Endodermal cell (in vitro differentiated cells): ENCODE measurements around the gene ODF2. TPM values are rescaled to one million over a fixed set of nuclear protein-coding genes. Genes with fewer than 3 reads are reported as not detected.
A peak's percentile ranks its signal among the peaks of the same experiment; 100 is the strongest.

Source experiments
- DNase-seq: peaks from one replicate; pipeline ENCODE4 v3.0.0-alpha.2; 2017
- H3K27ac ChIP-seq: 2 replicates; pipeline ENCODE4 v1.5.1; 2013; ENCODE audit warnings: mild to moderate bottlenecking, low read depth, low read length, moderate library complexity
- H3K27me3 ChIP-seq: 2 replicates; pipeline ENCODE4 v1.6.1; 2013; ENCODE audit warnings: mild to moderate bottlenecking, low read length, moderate library complexity; ENCODE audit not compliant: insufficient read depth, control insufficient read depth, poor library complexity, severe bottlenecking
- H3K36me3 ChIP-seq: 2 replicates; pipeline ENCODE4 v1.7.0; 2013; ENCODE audit warnings: mild to moderate bottlenecking, low read length, moderate library complexity; ENCODE audit not compliant: control insufficient read depth, insufficient read depth
- H3K4me1 ChIP-seq: one replicate; pipeline ENCODE4 v1.7.0; 2013; ENCODE audit warnings: low read length; ENCODE audit not compliant: control insufficient read depth, insufficient read depth
- H3K4me3 ChIP-seq: 2 replicates; pipeline ENCODE4 v1.5.1; 2013; ENCODE audit warnings: mild to moderate bottlenecking, low read length, moderate library complexity
- H3K9ac ChIP-seq: 2 replicates; pipeline ENCODE4 v1.6.1; 2013; ENCODE audit warnings: mild to moderate bottlenecking, low read length, moderate library complexity; ENCODE audit not compliant: poor library complexity, severe bottlenecking; ENCODE audit errors: extremely low read depth
- H3K9me3 ChIP-seq: 2 replicates; pipeline ENCODE4 v1.6.1; 2013; ENCODE audit warnings: mild to moderate bottlenecking, low read length, moderate library complexity; ENCODE audit not compliant: control insufficient read depth
- H3K27ac Mint-ChIP-seq: 2 replicates; pipeline ENCODE4 v1.8.0; 2020; ENCODE audit warnings: mixed read lengths
- H3K27me3 Mint-ChIP-seq: 2 replicates; pipeline ENCODE4 v1.8.0; 2021; ENCODE audit warnings: mild to moderate bottlenecking, mixed read lengths; ENCODE audit not compliant: insufficient read depth
- H3K36me3 Mint-ChIP-seq: 2 replicates; pipeline ENCODE4 v1.8.0; 2020; ENCODE audit warnings: low read depth, mixed read lengths
- H3K4me1 Mint-ChIP-seq: 2 replicates; pipeline ENCODE4 v1.8.0; 2020; ENCODE audit warnings: mixed read lengths
- H3K4me3 Mint-ChIP-seq: 2 replicates; pipeline ENCODE4 v1.8.0; 2020; ENCODE audit warnings: mild to moderate bottlenecking, moderate library complexity, mixed read lengths
- H3K9me3 Mint-ChIP-seq: 2 replicates; pipeline ENCODE4 v1.8.0; 2020; ENCODE audit warnings: mild to moderate bottlenecking, mixed read lengths
- WGBS, 2 experiments: methylation state at CpG; one replicate each; pipeline versions ENCODE4 v1.1.5 to v1.1.7; 2013; ENCODE audit warnings: missing lambda C conversion rate in 2 of 2, mixed read lengths in 1 of 2; ENCODE audit not compliant: insufficient coverage in 1 of 2, insufficient read length in 1 of 2; 5-methylcytosine and 5-hydroxymethylcytosine counted together
- total RNA-seq, 2 donors: library from RNA; stranded (reverse); fragmentation: NEBNext Ultra II Directional in 1 of 2; extraction: Animal tissue kit (Norgen Biotek cat#: 25700) in 1 of 2; gene quantifications; 2 replicates in 1 of 2; 3 replicates in 1 of 2; pipeline ENCODE4 v1.2.1, GENCODE V29; 2021
- TF ChIP-seq, protein P1 (sequence below): fragments of 200-600 bp; sonication (generic); conservative IDR thresholded peaks from 2 replicates; pipeline ENCODE4 v1.5.0; 2021; ENCODE audit warnings: antibody characterized with exemption, mild to moderate bottlenecking

The ODF2 gene
- total RNA-seq, 2 donors from 2014 or later, result 34.5 to 48.7 TPM

DNA sequence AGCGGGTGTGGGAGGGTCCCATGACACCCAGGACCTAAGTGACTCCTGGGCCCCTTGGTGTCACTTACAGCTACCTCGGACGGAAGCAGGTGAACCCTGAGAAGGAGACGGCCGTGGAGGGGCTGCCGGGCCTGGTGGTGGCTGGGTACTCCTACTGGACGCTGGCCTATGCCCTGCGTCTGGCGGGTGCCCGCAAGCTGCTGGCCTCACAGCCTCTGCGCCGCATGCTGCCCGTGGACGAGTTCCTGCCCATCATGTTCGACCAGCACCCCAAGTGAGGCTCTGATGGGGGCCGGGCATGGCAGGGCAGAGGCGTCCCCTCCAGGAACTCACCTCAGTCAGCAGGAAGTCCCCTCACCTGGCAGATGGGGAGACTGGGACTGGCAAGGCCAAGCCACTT is 21.5 kb upstream of the ODF2 start:
- no peaks in the 10 kb centered on the region for H3K36me3 ChIP-seq
- no peaks in the 10 kb centered on the region for H3K27me3 ChIP-seq
- 92 to 98% methylated on average over 15 to 17 of the region's 17 CpGs for WGBS, 2 experiments
- H3K9me3 ChIP-seq, result no peaks in the 10 kb centered on the region
- H3K36me3 Mint-ChIP-seq, result peaks cover 2% of the 10 kb centered on the region
- H3K9me3 Mint-ChIP-seq, result no peaks in the 10 kb centered on the region
- H3K27ac ChIP-seq, result no peak overlapping the region
- no peak overlapping the region for H3K27ac Mint-ChIP-seq
- TF ChIP-seq, protein P1, sequence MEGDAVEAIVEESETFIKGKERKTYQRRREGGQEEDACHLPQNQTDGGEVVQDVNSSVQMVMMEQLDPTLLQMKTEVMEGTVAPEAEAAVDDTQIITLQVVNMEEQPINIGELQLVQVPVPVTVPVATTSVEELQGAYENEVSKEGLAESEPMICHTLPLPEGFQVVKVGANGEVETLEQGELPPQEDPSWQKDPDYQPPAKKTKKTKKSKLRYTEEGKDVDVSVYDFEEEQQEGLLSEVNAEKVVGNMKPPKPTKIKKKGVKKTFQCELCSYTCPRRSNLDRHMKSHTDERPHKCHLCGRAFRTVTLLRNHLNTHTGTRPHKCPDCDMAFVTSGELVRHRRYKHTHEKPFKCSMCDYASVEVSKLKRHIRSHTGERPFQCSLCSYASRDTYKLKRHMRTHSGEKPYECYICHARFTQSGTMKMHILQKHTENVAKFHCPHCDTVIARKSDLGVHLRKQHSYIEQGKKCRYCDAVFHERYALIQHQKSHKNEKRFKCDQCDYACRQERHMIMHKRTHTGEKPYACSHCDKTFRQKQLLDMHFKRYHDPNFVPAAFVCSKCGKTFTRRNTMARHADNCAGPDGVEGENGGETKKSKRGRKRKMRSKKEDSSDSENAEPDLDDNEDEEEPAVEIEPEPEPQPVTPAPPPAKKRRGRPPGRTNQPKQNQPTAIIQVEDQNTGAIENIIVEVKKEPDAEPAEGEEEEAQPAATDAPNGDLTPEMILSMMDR, result no peak
- H3K27me3 Mint-ChIP-seq, result no peaks in the 10 kb centered on the region
- no peaks in the 10 kb centered on the region for H3K4me1 ChIP-seq
- no peaks in the 10 kb centered on the region for H3K4me1 Mint-ChIP-seq
- no peak overlapping the region for H3K4me3 ChIP-seq
- no peak for DNase-seq
- H3K9ac ChIP-seq, result no peak overlapping the region
- no peak overlapping the region for H3K4me3 Mint-ChIP-seq

GRCh38 chr9:128435611-128436010 is 20.2 kb upstream of the ODF2 start:
- 88 to 94% methylated on average over 8 to 18 of the region's 18 CpGs for WGBS, 2 experiments
- Mint-ChIP-seq H3K36me3 (no peaks in the 10 kb centered on the region), H3K27ac (no peak overlapping the region), H3K4me3 (no peak overlapping the region), H3K9me3 (no peaks in the 10 kb centered on the region), H3K27me3 (no peaks in the 10 kb centered on the region), H3K4me1 (no peaks in the 10 kb centered on the region)
- Histone ChIP-seq H3K36me3 (no peaks in the 10 kb centered on the region), H3K4me1 (no peaks in the 10 kb centered on the region), H3K4me3 (no peak overlapping the region), H3K27ac (no peak overlapping the region), H3K9me3 (no peaks in the 10 kb centered on the region), H3K9ac (no peak overlapping the region), H3K27me3 (no peaks in the 10 kb centered on the region)
- TF ChIP-seq, protein P1, result no peak
- no peak for DNase-seq

DNA sequence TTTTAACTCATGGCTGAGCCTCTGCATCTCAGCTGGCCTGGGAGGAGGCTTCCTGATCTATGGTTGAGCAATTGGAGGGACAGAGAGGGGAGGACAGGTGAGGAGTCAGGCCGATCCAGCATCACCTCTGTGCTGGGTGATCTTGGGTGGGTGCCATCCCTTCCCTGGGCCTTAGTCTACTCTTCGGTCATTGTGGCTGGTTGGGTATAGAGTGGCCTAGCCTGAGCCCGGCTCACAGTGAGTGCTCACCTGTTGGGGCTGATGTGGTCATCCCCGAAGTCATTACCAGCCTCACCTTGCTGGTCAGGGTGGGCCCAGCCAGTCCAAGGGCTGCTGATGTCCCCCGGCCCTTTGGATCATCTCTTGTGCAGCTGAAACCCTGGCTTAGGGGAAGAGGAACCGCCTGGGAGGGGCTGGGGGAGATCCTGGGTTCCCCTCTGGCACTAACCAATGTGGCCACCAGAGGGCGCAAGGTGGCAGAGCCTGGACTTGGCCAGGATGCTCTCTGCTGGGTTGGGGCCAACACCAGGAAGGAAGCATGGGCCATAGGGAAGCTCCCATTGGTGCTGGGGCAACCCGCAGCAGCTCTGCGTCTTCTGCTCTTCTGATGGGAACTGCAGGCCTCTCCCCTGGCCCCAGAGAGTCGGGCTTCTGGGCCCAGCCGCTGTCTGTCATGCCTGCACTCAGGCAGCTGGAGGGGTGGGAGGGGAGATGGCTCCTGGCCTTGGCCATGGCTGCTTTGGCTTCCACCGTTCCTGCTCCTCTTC is 17.3 kb upstream of the ODF2 start:
- no peaks in the 10 kb centered on the region for H3K4me1 ChIP-seq
- H3K9ac ChIP-seq, result no peak overlapping the region
- WGBS, 2 experiments, result 55 to 68% methylated on average over 6 to 12 of the region's 12 CpGs
- Mint-ChIP-seq H3K27me3 (peaks cover 16% of the 10 kb centered on the region), H3K4me3 (no peak overlapping the region), H3K27ac (no peak overlapping the region), H3K4me1 (no peaks in the 10 kb centered on the region), H3K9me3 (no peaks in the 10 kb centered on the region), H3K36me3 (no peaks in the 10 kb centered on the region)
- peak; percentile 98 for DNase-seq
- H3K27ac ChIP-seq, result no peak overlapping the region
- no peaks in the 10 kb centered on the region for H3K27me3 ChIP-seq
- H3K4me3 ChIP-seq, result no peak overlapping the region
- H3K36me3 ChIP-seq, result no peaks in the 10 kb centered on the region
- TF ChIP-seq, protein P1, result peak; percentile 98
- no peaks in the 10 kb centered on the region for H3K9me3 ChIP-seq
